ENCODE results near the gene DCHS2.

GRCh38 chr4:154528869-154529268, 37.3 kb upstream of the DCHS2 start:
- TF ChIP-seq CTCF (IDR thresholded peaks at IDR 0.05) (no peak), POLR2A (IDR thresholded peaks at IDR 0.05) (no peak)
